Type B pancreatic cell (in vitro differentiated cells): Measurements from ENCODE around the gene PRAMEF13. TPM values are rescaled to one million over a fixed set of nuclear protein-coding genes. Genes with fewer than 3 reads are reported as not detected.

Experiments used
- total RNA-seq: library from RNA; stranded (reverse); gene quantifications from 2 replicates; pipeline ENCODE4 v1.2.1, GENCODE V29; 2021; ENCODE audit warnings: low replicate concordance

Gene PRAMEF13
- total RNA-seq, 1 donor from 2014 or later = not detected

Other genes starting within 250 kb of the PRAMEF13 start
- gene PRAMEF27, start 144.8 kb downstream of the PRAMEF13 start, total RNA-seq = not detected in 2 replicates
- not detected in 2 replicates for gene HNRNPCL3, start 140.6 kb downstream of the PRAMEF13 start, total RNA-seq
- gene PRAMEF25, start 130.6 kb downstream of the PRAMEF13 start, total RNA-seq = not detected in 2 replicates
- not detected in 2 replicates for gene HNRNPCL2, start 84.6 kb downstream of the PRAMEF13 start, total RNA-seq
- not detected in 2 replicates for gene PRAMEF26, start 45.4 kb downstream of the PRAMEF13 start, total RNA-seq
- gene HNRNPCL4, start 35.8 kb downstream of the PRAMEF13 start, total RNA-seq = not detected in 2 replicates
- not detected in 2 replicates for gene PRAMEF9, start 29.6 kb downstream of the PRAMEF13 start, total RNA-seq
- gene PRAMEF18, start 24.7 kb upstream of the PRAMEF13 start, total RNA-seq = not detected in 2 replicates
- not detected in 2 replicates for gene PRAMEF5, start 52.8 kb upstream of the PRAMEF13 start, total RNA-seq
- gene PRAMEF8, start 83.7 kb upstream of the PRAMEF13 start, total RNA-seq = not detected in 2 replicates
- gene PRAMEF33, start 102.1 kb upstream of the PRAMEF13 start, total RNA-seq = not detected in 2 replicates
- not detected in 2 replicates for gene PRAMEF15, start 114.2 kb upstream of the PRAMEF13 start, total RNA-seq
- not detected in 2 replicates for gene PRAMEF14, start 145.7 kb upstream of the PRAMEF13 start, total RNA-seq
- not detected in 2 replicates for gene PRAMEF19, start 170.5 kb upstream of the PRAMEF13 start, total RNA-seq
- gene PRAMEF17, start 188.2 kb upstream of the PRAMEF13 start, total RNA-seq = not detected in 2 replicates
- gene PRAMEF20, start 209.0 kb upstream of the PRAMEF13 start, total RNA-seq = not detected in 2 replicates